Tibial nerve (tissue), 3 donors: ENCODE results near the gene INPP4A.

Source experiments
- CTCF ChIP-seq, 5 experiments: fragments of 200-600 bp in 3 of 5; fragments of 450-650 bp in 2 of 5; sonication (generic) in 3 of 5; IDR thresholded peaks; one replicate each; pipeline ENCODE4 v1.5.1; 2016 to 2019; ENCODE audit warnings: antibody characterized with exemption in 5 of 5, mild to moderate bottlenecking in 3 of 5, moderate library complexity in 2 of 5
- POLR2A ChIP-seq, 2 donors: fragments of 450-650 bp; IDR thresholded peaks; one replicate each; pipeline ENCODE4 v1.6.1; 2017; ENCODE audit warnings: antibody characterized with exemption in 2 of 2, mild to moderate bottlenecking in 2 of 2, moderate library complexity in 2 of 2

DNA sequence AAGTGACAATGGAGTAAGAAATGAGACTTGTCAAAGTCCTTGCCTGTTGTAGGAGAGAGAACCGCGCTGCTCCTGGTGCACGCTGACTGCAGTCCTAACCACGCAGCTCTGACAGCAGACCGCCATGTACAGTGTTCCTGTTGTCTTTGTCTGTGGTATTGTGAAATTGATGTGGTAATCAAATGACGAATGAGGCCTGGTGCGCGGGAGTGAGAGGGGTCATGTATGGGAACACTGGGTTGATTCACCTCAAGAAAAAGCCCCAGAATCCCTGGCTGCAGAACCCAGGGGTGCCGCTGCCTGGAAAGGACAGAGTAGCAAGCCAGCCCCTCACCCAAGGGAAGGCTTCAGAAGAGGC is 64.0 kb downstream of the INPP4A start:
- TF ChIP-seq CTCF (IDR thresholded peaks at IDR 0.05) (no peak), POLR2A (IDR thresholded peaks at IDR 0.05) (no peak)
